NCI-H2171 treated with DMSO at 0.1 percent for 48 hours (cell line): Measurements from ENCODE around the gene LY9.

ENCODE experiments used
- DNase-seq: peaks from one replicate; lab custom pipeline; 2025; lab: John Stamatoyannopoulos, UW

Gene LY9

GRCh38 chr1:160795951-160796383 lies at the start of gene LY9:
Gene LY9, plus strand, starts transcription at chr1:160796174. Its CDS starts 14 bp downstream, at chr1:160796188.
- DNase-seq: no peak

GRCh38 chr1:160746836-160747500 lies 49.0 kb upstream of the LY9 start:
- DNase-seq: no peak

GRCh38 chr1:160747717-160748116 lies 48.3 kb upstream of the LY9 start:
- no peak for DNase-seq

- DNase-seq: no peak
These were observed 47.6 kb upstream of the LY9 start for GRCh38 chr1:160748181-160748877.

GRCh38 chr1:160748878-160749269 lies 47.1 kb upstream of the LY9 start:
- DNase-seq: no peak

GRCh38 chr1:160750608-160751007 lies 45.4 kb upstream of the LY9 start:
- no peak for DNase-seq

- DNase-seq: no peak
These were observed 43.6 kb upstream of the LY9 start for GRCh38 chr1:160752406-160752805.

GRCh38 chr1:160752924-160753323 lies 43.0 kb upstream of the LY9 start:
- DNase-seq: no peak

GRCh38 chr1:160753594-160753993 lies 42.4 kb upstream of the LY9 start:
- DNase-seq: no peak

GRCh38 chr1:160755461-160755860 lies 40.5 kb upstream of the LY9 start:
- no peak for DNase-seq

- DNase-seq: no peak
These were observed 39.8 kb upstream of the LY9 start for GRCh38 chr1:160755911-160756848.

GRCh38 chr1:160756849-160757201 lies 39.1 kb upstream of the LY9 start:
- DNase-seq: no peak

- DNase-seq: no peak
These were observed 37.5 kb upstream of the LY9 start for GRCh38 chr1:160758521-160758920.

GRCh38 chr1:160759740-160760139 lies 36.2 kb upstream of the LY9 start:
- DNase-seq: no peak

GRCh38 chr1:160761046-160761445 lies 34.9 kb upstream of the LY9 start:
- DNase-seq: no peak

- no peak for DNase-seq
These were observed 34.1 kb upstream of the LY9 start for GRCh38 chr1:160761886-160762285.

- DNase-seq: no peak
These were observed 32.0 kb upstream of the LY9 start for GRCh38 chr1:160763993-160764392.

GRCh38 chr1:160767395-160768294 lies 28.3 kb upstream of the LY9 start:
- DNase-seq: no peak

- DNase-seq: no peak
These were observed 27.7 kb upstream of the LY9 start for GRCh38 chr1:160768295-160768657.

- DNase-seq: no peak
These were observed 23.6 kb upstream of the LY9 start for GRCh38 chr1:160772331-160772730.

GRCh38 chr1:160773093-160773492 lies 22.9 kb upstream of the LY9 start:
- DNase-seq: no peak
